Memory B cell (primary cell): ENCODE results near the gene TNFRSF14.

Experiments used
- ATAC-seq: fragments of 150-1000 bp; cut with Tn5 transposase; 2 replicates; pipeline ENCODE4 v1.10.0; 2021; ENCODE audit warnings: low read depth, mild to moderate bottlenecking, moderate library complexity
- DNase-seq, 2 donors: peaks; one replicate each; pipeline ENCODE4 v3.0.0; 2022; ENCODE audit warnings: low spot score in 2 of 2
- H3K27ac Mint-ChIP-seq: one replicate; pipeline ENCODE4 v1.8.0; 2022; ENCODE audit warnings: mild to moderate bottlenecking, moderate library complexity, mixed read lengths
- H3K27me3 Mint-ChIP-seq: one replicate; pipeline ENCODE4 v1.8.0; 2022; ENCODE audit warnings: mixed read lengths
- H3K36me3 Mint-ChIP-seq: one replicate; pipeline ENCODE4 v1.8.0; 2022; ENCODE audit warnings: mild to moderate bottlenecking, mixed read lengths
- H3K4me1 Mint-ChIP-seq: one replicate; pipeline ENCODE4 v1.8.0; 2022; ENCODE audit warnings: mixed read lengths
- H3K4me3 Mint-ChIP-seq: one replicate; pipeline ENCODE4 v1.8.0; 2022; ENCODE audit warnings: mild to moderate bottlenecking, moderate library complexity, mixed read lengths
- H3K9me3 Mint-ChIP-seq: one replicate; pipeline ENCODE4 v1.8.0; 2022; ENCODE audit warnings: mixed read lengths

TNFRSF14 gene

DNA sequence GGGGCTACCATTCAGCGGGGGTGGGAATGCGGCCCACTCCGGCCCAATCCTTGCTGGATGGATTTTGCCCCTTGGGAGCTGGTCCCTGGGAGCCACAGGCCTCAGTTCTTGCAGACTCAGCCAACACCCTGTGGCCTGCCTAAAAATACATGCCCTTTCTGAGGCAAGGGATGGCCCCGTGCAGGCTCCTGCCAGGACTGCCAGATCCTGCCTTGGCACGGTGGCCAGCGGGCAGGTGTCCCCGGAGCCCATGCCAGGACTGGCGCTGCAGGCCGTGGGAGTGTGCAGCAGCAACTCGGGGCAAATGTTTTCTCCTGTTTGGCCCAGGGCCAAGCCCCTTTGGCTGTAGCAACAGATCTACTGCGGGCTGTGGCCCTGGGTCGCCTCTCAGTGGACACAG lies 28.2 kb upstream of the TNFRSF14 start:
- H3K27ac Mint-ChIP-seq, result no peak overlapping the region
- ATAC-seq, result no peak
- no peak for DNase-seq
- H3K4me3 Mint-ChIP-seq, result no peak overlapping the region
- H3K36me3 Mint-ChIP-seq, result no peaks in the 10 kb centered on the region
- peaks cover 8% of the 10 kb centered on the region for H3K27me3 Mint-ChIP-seq
- H3K4me1 Mint-ChIP-seq, result peaks cover 23% of the 10 kb centered on the region
- H3K9me3 Mint-ChIP-seq, result no peaks in the 10 kb centered on the region

DNA sequence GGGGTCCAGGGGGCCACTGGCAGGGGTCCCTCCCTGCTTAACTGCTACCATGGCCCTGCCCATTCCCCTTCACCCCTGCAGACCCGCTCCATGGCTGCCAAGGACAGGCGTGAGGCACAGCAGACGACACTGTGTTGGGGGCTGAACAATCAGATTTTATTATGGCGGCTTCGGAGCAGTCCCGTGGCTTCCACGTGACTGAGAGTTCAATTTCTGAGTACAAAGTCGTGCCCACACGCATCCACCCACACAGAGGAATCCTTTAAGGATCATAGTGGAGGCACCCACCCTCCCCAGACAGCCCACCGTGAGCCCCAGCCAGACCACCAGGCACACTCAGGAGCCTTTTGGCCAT lies 27.6 kb upstream of the TNFRSF14 start:
- Mint-ChIP-seq H3K36me3 (no peaks in the 10 kb centered on the region), H3K27ac (no peak overlapping the region), H3K9me3 (no peaks in the 10 kb centered on the region), H3K27me3 (peaks cover 10% of the 10 kb centered on the region), H3K4me1 (peaks cover 23% of the 10 kb centered on the region), H3K4me3 (no peak overlapping the region)
- DNase-seq, result no peak
- no peak for ATAC-seq

DNA sequence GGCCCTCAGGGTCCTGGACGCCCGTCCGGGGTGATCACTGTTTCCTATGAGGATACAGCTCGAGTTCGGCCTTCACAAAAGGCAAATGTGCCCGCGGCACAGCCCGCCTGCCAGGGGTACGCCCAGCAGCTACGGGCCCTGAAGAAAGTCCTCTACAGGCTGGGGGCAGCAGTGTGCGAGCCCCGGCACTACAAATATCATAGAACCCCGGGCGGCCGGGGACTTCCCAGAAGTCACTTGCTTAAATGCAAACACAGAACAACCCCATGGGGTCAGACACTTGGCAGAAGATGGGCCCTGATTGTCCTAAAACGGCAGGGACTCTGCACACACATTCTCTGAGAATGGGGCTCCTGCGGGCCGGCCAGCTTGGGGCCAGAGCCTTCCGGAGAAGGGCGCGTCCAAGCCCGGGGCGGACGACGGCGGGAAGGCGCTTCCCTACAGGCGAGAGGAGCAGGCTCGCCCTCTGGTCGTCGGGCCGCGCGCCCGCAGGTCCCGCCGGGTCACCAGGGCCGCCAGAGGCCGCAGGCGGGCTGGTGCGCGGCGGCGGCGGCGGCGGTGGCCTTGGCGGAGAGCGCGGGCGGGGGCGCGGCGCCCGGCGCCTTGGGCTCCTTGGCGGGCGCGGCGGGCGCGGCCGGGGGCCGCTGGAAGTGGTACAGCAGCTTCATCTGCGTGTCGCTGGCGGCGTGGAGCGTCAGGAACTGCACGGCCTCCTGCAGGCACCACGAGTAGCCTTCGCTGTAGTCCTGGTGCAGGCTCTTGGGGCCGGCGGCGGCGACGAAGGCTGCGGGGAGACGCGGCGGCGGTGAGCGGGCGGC lies 27.0 kb upstream of the TNFRSF14 start:
- Mint-ChIP-seq H3K36me3 (no peaks in the 10 kb centered on the region), H3K9me3 (no peaks in the 10 kb centered on the region), H3K4me1 (peaks cover 19% of the 10 kb centered on the region), H3K27ac (no peak overlapping the region), H3K4me3 (peak overlapping the region; percentile 82), H3K27me3 (peaks cover 10% of the 10 kb centered on the region)
- peak; percentile 29 for ATAC-seq
- DNase-seq, result peak; percentile 52 to 53

DNA sequence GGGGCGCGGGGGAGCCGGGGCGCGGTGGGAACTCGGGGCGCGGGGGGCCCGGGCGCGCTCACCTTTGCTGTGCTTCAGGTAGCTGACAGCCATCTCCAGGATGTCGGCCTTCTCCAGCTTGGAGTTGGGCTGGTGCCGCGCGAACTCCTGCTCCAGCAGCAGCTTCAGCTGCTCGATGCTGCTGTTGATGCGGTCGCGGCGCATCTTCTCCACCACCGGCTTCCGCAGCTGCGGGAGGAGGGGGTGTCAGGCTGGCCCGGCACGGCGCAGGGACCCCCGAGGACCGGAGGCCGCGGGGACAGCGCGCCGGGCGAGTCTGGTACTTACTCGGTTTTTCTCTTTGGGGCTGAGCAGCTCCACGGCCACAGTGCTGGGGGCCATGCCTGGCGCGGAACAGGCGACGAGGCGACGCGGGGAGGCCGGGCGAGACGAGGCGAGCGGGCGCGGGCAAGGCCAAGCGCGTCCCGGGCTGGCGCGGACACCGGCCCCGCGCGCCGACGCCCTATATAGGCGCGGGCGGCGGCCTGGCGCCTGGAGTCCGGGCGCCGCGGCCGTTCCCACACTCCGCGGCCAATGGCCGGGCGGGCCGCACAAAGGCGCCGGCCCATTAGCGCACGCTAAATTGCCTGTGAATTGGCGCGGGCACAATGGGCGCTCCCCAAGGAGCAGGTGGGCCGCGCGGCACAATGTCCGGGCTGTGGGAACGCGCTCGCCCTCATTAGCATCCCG lies 26.2 kb upstream of the TNFRSF14 start, which contains the start of gene HES5:
Gene HES5 (minus strand): TSS at position 480 of the 729 bp plus-strand sequence. CDS start 99 bp downstream, at position 381.
- H3K4me3 Mint-ChIP-seq, result peak within 1 kb of the TSS; percentile 82
- no peaks in the 10 kb centered on the region for H3K9me3 Mint-ChIP-seq
- no peaks in the 10 kb centered on the region for H3K36me3 Mint-ChIP-seq
- H3K27ac Mint-ChIP-seq, result no peak within 1 kb of the TSS
- H3K4me1 Mint-ChIP-seq, result peaks cover 12% of the 10 kb centered on the region
- H3K27me3 Mint-ChIP-seq, result peaks cover 10% of the 10 kb centered on the region
- DNase-seq (no peak), ATAC-seq (no peak)

DNA sequence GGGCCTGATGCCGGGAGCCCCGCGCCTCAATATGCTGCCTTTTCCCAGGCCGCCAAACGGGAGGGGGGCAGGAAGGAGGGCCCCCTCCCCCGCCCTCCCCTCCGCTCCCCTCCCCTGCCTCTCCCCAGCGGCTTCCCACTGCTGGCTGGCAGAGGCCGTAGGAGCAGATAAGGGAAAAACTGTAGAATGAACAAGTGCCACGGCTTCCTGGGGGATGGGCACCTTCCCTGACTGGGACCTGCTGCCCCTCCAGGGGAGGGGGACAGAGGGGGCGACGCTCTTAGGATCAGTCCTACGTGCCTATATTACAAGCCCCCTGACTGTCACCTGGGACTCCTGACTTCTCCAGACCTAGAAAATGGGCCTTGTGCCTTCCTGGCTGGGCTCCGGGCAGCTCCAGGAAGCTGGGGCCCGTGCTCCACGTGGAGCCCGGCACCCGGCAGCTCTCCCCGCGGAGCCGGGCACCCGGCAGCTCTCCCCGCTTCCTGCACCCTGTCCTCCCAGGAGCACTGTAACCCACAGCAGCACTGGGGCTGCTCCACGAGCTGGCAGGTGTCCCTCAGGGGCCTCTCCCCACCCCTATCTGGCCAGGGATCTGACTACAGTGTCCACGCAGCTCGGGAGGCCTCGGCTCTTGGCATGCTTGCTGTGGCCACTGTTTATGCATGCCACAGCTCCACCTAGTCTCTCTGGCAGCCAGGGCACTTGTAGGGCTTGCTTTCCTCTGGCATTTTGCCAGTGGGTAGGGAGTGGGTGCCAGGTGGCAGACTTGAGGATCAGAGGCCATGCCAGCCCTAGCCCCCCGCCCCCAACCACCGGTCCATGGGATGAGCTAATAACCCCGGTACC lies 25.4 kb upstream of the TNFRSF14 start:
- Mint-ChIP-seq H3K36me3 (no peaks in the 10 kb centered on the region), H3K9me3 (no peaks in the 10 kb centered on the region), H3K4me3 (peak overlapping the region; percentile 38), H3K4me1 (peaks cover 5% of the 10 kb centered on the region), H3K27ac (no peak overlapping the region), H3K27me3 (peaks cover 10% of the 10 kb centered on the region)
- no peak for ATAC-seq
- no peak for DNase-seq

DNA sequence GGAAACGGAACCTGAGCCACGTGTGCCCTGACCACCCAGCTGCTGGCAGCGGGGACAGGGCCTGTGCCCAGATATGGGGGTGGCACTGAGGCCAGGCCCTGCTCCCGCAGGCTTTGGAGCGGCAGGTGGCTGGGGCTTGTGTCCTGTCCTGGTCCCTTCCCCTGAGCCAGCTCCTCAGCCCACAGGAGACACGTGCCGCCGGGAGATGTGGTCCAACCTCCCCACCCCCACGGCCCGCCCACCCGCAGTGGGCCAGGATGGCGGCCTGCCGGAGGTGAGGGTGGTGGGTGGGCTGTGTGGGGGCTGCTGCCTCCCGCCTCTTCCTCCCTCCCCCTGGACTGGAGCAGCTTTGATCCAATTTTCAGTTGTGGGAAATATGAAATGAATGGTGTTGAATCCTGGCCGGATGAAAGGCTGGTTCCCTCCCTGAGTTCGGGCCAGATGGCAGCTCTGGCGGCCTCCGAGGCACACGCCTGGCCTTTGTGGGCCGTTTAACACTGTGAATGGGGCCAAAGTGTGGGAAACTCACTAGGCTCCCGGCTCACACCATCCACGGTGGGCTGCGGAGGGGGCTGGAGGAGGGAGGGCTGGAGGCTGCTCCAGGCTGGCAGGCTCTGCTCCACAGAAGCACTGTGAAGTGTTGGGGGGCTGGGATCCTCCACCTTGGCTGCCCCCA lies 23.5 kb upstream of the TNFRSF14 start:
- H3K4me3 Mint-ChIP-seq, result no peak overlapping the region
- no peak overlapping the region for H3K27ac Mint-ChIP-seq
- peaks cover 13% of the 10 kb centered on the region for H3K27me3 Mint-ChIP-seq
- DNase-seq (no peak), ATAC-seq (no peak)
- peaks cover 5% of the 10 kb centered on the region for H3K4me1 Mint-ChIP-seq
- no peaks in the 10 kb centered on the region for H3K36me3 Mint-ChIP-seq
- H3K9me3 Mint-ChIP-seq, result no peaks in the 10 kb centered on the region

DNA sequence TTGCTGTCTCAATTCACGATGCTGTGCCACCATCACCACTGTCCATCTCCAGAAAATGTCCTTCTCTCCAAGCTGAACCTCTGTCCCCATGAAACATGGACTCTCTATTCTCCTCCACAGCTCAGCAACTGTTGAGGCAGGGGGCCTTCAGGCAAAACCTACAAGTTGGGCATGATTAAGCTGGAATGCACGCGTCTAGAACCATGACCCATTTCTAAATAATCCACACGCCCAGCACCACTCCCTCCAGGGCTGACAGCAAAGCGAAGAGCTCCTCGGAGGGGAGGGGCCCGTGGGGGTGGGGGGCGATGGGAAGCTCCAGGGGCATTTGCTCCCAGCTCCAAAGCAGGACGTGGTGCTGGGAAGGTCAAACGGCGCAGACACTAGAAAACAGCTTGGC lies 22.8 kb upstream of the TNFRSF14 start:
- no peak overlapping the region for H3K4me3 Mint-ChIP-seq
- no peak overlapping the region for H3K27ac Mint-ChIP-seq
- H3K36me3 Mint-ChIP-seq, result no peaks in the 10 kb centered on the region
- H3K9me3 Mint-ChIP-seq, result no peaks in the 10 kb centered on the region
- DNase-seq, result no peak
- no peak for ATAC-seq
- peaks cover 5% of the 10 kb centered on the region for H3K4me1 Mint-ChIP-seq
- peaks cover 13% of the 10 kb centered on the region for H3K27me3 Mint-ChIP-seq

DNA sequence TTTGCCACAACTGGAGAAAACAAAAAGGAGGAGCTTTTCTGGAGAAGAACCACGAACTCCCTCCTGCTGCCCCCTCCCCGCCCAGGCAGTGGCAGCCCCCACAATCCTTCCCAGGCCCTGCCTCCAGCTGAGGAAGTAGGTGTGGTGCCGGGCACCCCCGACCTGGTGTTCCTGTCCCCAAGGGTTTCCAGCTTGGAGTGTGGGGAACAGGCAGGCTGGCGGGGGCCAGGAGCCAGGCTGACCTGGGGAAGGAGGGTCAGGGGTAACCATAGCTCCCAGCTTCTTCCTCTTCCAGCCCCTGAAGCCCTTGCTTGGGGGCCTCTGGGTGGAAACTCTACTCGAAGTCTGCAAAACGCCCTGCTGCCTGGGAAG lies 21.9 kb upstream of the TNFRSF14 start:
- no peak for DNase-seq
- no peaks in the 10 kb centered on the region for H3K9me3 Mint-ChIP-seq
- no peaks in the 10 kb centered on the region for H3K36me3 Mint-ChIP-seq
- peaks cover 3% of the 10 kb centered on the region for H3K4me1 Mint-ChIP-seq
- no peak overlapping the region for H3K27ac Mint-ChIP-seq
- ATAC-seq, result no peak
- no peak overlapping the region for H3K4me3 Mint-ChIP-seq
- peaks cover 11% of the 10 kb centered on the region for H3K27me3 Mint-ChIP-seq

DNA sequence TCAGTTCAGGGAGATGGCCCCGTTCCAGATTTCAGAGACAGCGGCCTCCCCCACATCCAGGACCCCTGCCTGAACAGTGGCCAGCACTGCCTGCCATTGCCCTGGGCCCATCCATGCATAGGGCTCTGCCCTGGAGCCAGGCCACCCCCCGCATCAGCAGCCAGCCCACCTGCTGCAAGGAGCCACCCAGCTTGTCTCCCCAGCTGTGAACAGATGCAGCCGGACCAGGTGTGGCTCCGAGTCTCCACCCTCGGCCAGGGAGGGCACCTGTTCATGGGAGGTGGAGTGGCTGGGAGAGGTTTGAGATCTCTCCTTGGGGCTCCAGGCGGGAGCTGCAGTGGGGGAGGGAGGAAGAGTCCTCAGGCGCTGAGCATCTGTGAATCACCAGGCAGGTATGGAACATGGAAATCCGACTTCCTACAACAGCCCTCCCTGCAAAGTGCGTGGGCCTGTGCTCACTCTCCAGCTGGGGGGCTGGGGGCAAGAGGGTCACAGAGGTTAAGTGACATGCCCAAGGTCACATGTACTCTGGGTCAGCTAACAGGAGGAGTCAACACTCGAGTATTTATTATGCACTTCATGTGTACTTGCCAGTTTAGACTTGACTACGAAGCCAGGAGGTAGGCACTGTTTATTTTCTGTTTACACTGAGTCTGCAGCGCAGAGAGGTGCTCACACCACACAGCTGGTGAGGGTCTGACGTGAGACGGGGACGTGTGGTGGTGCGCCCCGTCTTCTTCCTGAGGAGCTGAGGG lies 21.3 kb upstream of the TNFRSF14 start:
- H3K9me3 Mint-ChIP-seq, result no peaks in the 10 kb centered on the region
- no peak for ATAC-seq
- H3K36me3 Mint-ChIP-seq, result no peaks in the 10 kb centered on the region
- no peak overlapping the region for H3K27ac Mint-ChIP-seq
- no peak for DNase-seq
- H3K4me1 Mint-ChIP-seq, result peaks cover 3% of the 10 kb centered on the region
- H3K27me3 Mint-ChIP-seq, result peaks cover 11% of the 10 kb centered on the region
- H3K4me3 Mint-ChIP-seq, result no peak overlapping the region

DNA sequence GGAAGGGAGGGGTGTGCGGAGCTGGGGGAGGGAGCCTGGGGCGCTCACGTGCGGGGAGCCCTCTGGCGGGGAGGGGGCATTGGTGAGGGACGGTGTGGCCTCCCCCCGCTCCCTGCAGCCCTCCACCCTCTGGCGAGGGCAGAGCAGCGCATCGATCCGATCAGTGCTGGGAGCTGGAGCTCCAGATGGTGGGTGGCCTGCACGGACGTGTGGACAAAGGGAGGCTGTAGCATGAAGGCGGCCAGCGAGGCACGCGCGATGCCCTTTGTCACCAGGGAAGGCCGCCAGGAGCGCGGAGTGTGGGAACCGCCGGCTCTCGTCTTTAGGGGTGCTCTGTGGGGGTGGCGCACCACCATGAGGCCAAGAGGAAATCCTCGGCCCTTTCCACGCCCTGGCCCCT lies 20.7 kb upstream of the TNFRSF14 start:
- Mint-ChIP-seq H3K9me3 (no peaks in the 10 kb centered on the region), H3K4me1 (peaks cover 3% of the 10 kb centered on the region), H3K27me3 (peaks cover 11% of the 10 kb centered on the region), H3K4me3 (no peak overlapping the region), H3K27ac (no peak overlapping the region), H3K36me3 (no peaks in the 10 kb centered on the region)
- ATAC-seq (no peak), DNase-seq (no peak)

DNA sequence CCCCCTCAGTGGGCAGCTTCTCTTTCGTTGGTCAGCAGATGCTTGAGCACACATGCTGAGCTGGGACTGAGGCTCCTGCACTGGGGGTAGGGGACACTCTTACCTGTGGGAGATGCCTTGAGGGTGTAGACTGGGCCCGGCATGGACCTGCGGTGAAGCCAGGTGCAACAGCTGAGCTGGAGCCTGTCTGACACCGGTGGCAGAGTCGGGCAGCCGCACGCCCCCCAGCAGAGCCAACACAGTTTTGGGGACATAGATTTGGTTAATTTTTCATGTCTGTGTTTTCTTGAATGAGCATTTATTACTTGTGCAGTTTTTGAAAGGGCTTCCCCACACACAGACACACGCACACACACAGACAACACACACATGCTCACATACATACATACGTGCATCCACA lies 20.2 kb upstream of the TNFRSF14 start:
- no peak overlapping the region for H3K4me3 Mint-ChIP-seq
- no peak overlapping the region for H3K27ac Mint-ChIP-seq
- no peak for DNase-seq
- H3K4me1 Mint-ChIP-seq, result peaks cover 3% of the 10 kb centered on the region
- no peak for ATAC-seq
- peaks cover 9% of the 10 kb centered on the region for H3K27me3 Mint-ChIP-seq
- no peaks in the 10 kb centered on the region for H3K36me3 Mint-ChIP-seq
- no peaks in the 10 kb centered on the region for H3K9me3 Mint-ChIP-seq

DNA sequence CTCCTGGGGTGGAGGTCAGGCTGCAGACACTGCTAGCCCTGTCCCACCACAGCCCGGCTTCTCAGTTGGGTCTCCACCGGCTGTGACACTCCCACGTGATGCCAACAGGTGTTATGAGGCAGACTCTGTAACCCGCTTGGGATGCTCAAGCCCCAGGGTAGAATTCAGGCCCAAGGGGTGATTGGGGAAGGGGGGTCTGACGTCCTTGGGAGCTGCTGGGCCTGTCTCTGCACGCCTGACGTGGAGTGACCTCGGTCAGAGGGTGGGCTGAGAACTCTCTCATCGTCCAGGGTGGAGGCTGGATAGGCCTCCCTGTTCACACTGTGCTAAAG lies 18.4 kb upstream of the TNFRSF14 start:
- Mint-ChIP-seq H3K9me3 (no peaks in the 10 kb centered on the region), H3K4me1 (peaks cover 3% of the 10 kb centered on the region)

DNA sequence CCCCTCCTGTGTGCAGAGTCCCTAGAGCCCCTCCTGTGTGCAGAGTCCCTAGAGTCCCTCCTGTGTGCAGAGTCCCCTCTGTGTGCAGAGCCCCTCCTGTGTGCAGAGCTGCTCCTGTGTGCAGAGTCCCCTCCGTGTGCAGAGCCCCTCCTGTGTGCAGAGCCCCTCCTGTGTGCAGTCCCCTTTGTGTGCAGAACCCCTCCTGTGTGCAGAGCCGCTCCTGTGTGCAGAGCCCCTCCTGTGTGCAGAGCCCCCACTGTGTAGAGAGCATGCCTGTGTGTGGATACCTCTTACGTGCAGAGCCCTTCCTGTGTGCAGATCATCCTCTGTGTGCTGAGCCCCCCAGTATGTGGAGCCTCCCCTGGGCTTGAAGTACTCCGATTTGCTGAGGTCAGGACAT lies 17.8 kb upstream of the TNFRSF14 start:
- ATAC-seq (no peak), DNase-seq (no peak)
- Mint-ChIP-seq H3K27ac (no peak overlapping the region), H3K27me3 (peaks cover 6% of the 10 kb centered on the region), H3K9me3 (no peaks in the 10 kb centered on the region), H3K4me3 (no peak overlapping the region), H3K4me1 (peaks cover 3% of the 10 kb centered on the region), H3K36me3 (no peaks in the 10 kb centered on the region)

More for the DNA sequence above, 18.4 kb upstream of the TNFRSF14 start:
- Mint-ChIP-seq H3K4me3 (no peak overlapping the region), H3K36me3 (no peaks in the 10 kb centered on the region), H3K27ac (no peak overlapping the region), H3K27me3 (peaks cover 8% of the 10 kb centered on the region)
- DNase-seq, result no peak
- ATAC-seq, result no peak
